ENCODE results near the gene IP6K2. TPM values are rescaled to one million over a fixed set of nuclear protein-coding genes. Genes with fewer than 3 reads are reported as not detected.
"Not testable (repeated sequence)": the region's sequence is repeated elsewhere in the genome, so short reads cannot be mapped to it uniquely, and the experiment has no call there.

IP6K2 gene
- total RNA-seq, 1 experiment from 2014 or later: 56.3 TPM

DNA sequence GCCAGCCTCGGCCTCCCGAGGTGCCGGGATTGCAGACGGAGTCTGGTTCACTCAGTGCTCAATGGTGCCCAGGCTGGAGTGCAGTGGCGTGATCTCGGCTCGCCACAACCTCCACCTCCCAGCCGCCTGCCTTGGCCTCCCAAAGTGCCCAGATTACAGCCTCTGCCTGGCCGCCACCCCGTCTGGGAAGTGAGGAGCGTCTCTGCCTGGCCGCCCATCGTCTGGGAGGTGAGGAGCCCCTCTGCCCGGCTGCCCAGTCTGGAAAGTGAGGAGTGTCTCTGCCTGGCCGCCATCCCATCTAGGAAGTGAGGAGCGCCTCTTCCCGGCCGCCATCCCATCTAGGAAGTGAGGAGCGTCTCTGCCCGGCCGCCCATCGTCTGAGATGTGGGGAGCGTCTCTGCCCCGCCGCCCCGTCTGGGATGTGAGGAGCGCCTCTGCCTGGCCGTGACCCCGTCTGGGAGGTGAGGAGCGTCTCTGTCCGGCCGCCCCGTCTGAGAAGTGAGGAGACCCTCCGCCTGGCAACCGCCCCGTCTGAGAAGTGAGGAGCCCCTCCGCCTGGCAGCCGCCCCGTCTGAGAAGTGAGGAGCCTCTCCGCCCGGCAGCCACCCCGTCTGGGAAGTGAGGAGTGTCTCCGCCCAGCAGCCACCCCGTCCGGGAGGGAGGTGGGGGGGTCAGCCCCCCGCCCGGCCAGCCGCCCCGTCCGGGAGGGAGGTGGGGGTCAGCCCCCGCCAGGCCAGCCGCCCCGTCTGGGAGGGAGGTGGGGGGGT lies 16.9 kb upstream of the IP6K2 start:
- not testable (repeated sequence) for DNase-seq (ENCODE audit: extremely low read depth, low read depth)

GRCh38 chr3:48727511-48727910 lies 10.5 kb upstream of the IP6K2 start:
- DNase-seq (ENCODE audit: extremely low read depth, low read depth): no peak

- not testable (repeated sequence) for DNase-seq (ENCODE audit: extremely low read depth, low read depth)
These were observed 8.3 kb upstream of the IP6K2 start for GRCh38 chr3:48725185-48725855.

GRCh38 chr3:48723725-48724124 lies 6.7 kb upstream of the IP6K2 start:
- no peak for DNase-seq (ENCODE audit: extremely low read depth, low read depth)

- DNase-seq (ENCODE audit: extremely low read depth, low read depth): not testable (repeated sequence)
These were observed 6.3 kb upstream of the IP6K2 start for GRCh38 chr3:48723293-48723692.

DNA sequence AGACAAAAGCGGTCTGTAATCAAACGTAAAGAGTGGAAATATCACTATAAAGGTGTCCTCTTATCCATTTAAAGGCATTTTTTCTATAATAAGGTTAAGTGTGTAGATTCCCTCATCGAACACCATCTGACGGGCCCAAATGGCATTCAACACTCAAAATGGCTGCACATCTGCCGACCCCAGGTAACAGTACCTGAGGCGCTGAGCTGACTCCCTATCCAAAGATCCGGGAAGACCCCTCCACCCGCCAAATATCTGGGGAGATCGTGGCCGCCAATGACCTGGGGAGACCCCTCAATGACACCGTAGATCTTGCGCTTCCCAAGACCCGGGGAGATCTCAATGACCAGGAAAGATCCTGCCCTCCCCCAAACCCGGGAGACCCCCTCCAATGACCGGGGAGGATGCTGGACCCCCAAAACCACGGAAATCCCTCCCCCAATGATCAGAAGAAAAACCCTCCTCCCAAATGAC lies 476 bp downstream of the IP6K2 start:
- no peak for DNase-seq (ENCODE audit: extremely low read depth, low read depth)

- DNase-seq (ENCODE audit: extremely low read depth, low read depth): no peak
These were observed 1.7 kb downstream of the IP6K2 start for GRCh38 chr3:48715174-48715800.

DNA sequence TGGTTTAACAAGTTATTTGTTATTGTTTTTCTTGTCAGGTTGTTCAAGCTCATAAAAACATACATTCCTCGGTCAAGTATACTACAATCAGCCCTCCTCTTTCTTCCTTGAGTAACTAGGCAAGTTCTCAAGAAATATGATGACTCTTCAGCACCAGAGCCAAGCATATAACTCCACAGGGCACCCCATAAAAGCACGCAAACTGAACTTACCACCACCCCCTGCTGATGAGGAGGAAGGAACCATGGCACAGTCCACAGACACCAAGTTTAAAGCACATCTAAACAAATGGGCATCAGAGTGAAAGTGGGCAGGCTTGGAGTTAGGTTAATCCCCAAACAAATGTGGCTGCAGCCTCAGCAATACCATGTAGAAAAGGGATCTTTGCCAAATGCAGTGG lies 5.3 kb downstream of the IP6K2 start:
- DNase-seq (ENCODE audit: extremely low read depth, low read depth): no peak

DNA sequence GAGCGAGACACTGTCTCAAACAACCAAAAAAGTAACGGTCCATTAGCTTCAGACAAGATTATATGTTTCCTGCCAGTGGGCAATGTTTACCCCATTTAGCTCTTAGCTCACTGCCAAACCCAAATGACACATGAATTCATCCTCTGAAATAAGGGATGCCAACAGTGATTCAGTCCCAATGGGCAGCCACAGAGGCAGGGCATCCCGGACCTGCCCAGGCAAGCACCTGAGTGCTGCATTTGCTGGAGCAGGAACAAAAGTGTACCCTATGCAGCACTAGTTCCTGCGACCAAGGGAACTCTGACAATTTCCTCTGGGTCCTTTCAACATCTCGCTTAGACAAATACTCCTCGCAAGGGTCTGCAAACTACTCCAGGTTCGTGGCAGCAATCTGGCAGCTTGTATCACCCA lies 8.0 kb downstream of the IP6K2 start:
- DNase-seq (ENCODE audit: extremely low read depth, low read depth): no peak

GRCh38 chr3:48708481-48708889 lies 8.5 kb downstream of the IP6K2 start:
- no peak for DNase-seq (ENCODE audit: extremely low read depth, low read depth)

- no peak for DNase-seq (ENCODE audit: extremely low read depth, low read depth)
These were observed 9.9 kb downstream of the IP6K2 start for GRCh38 chr3:48707157-48707556.

DNA sequence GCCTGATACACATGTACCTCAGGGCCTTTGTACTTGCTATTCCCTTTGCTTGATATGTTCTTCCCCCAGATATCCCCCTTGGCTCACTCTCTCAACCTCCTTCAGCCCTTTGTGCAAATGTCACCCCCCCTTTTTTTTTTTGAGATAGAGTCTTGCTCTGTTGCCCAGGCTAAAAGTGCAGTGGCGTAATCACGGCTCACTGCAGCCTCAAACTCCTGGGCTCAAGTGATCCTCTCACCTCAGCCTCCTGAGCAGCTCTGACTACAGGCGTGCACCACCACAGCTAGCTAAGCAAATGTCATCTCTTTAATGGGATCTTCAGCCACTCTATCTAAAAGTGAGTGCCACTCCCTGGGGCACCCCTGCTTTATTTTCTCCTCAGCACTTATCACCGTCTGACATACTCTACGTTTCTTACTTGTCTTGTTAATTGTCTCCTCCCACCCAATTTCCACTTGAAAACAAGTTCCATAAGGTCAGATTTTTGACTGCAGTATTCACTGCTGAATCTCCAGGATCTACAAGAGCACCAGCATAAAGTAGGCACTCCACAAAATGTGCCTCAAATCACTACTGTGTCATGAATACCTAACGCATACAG lies 14.6 kb downstream of the IP6K2 start:
- DNase-seq (ENCODE audit: extremely low read depth, low read depth): no peak

- DNase-seq (ENCODE audit: extremely low read depth, low read depth): no peak
These were observed 16.2 kb downstream of the IP6K2 start for GRCh38 chr3:48700731-48701405.

DNA sequence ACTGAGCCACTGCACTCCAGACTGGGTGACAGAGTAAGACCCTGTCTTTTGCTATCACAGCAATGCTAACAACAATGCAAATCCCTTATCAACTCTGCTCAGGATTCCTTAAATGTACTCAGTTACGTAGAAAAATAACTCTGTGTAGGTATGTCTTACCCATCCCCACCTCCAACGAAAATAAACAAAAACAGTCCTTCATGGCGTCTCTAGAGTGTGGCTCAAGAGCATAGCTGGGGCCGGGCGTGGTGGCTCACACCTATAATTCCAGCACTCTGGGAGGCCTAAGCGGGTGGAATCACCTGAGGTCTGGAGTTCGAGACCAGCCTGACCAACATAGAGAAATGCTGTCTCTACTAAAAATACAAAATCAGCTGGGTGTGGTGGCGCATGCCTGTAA lies 18.1 kb downstream of the IP6K2 start:
- DNase-seq (ENCODE audit: extremely low read depth, low read depth): no peak

DNA sequence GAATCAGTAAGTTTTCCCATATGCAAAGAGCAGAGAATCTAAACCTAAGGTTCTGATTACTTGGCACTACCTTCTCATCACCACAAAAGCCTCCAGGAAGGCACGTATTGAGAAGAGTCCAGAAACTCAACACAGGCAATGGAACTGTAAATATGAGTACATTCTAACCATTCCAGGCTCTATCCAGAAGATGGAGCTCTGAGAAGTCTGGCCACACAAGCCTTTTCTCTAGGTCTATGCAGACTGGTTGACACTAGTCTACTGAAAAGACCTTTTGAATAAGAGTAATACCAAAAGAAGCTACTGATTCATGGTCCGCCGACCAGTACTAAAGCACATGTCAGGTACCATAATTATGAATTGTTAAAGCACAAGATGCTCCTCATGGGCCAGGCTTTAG lies 19.1 kb downstream of the IP6K2 start:
- no peak for DNase-seq (ENCODE audit: extremely low read depth, low read depth)

DNA sequence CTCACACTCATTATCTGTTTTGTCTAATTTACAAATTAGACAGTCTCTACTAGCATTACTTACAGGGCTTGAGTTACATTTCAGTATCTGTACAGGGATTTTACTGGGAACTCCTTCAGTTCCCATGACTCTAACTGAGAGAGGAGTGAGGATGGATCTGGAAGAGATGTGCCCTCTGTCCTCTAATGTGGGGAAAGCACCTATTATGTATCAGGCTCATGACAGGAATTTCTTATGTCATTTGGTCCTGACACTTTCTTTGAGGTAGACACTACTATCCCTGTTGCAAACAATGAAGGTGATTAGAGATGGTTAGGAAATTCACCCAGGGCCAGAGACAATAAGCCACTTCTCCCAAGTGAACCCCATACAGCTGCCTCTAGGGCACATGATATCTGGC lies 20.4 kb downstream of the IP6K2 start:
- no peak for DNase-seq (ENCODE audit: extremely low read depth, low read depth)

DNA sequence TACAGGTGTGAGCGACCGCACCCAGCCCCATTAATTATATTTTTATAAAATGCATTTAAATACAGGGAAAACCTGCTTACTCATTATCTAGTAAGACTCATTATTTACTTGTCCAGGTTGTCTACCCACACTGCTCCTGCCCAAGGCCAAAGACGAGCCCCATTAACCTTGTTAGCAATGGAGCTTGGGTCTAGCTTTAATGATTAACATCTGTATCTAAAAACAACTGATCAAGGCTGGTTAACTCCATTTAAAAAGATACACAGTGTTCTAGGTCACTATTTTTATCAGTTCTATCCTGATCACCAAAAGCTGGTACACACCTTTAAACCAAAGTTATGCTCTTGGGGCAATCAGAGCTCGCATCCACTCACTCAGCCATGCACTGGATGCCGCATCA lies 20.9 kb downstream of the IP6K2 start:
- DNase-seq (ENCODE audit: extremely low read depth, low read depth): no peak

- DNase-seq (ENCODE audit: extremely low read depth, low read depth): no peak
These were observed 21.6 kb downstream of the IP6K2 start for GRCh38 chr3:48695393-48695753.

- no peak for DNase-seq (ENCODE audit: extremely low read depth, low read depth)
These were observed 22.2 kb downstream of the IP6K2 start for GRCh38 chr3:48694610-48695392.

- no peak for DNase-seq (ENCODE audit: extremely low read depth, low read depth)
These were observed 23.2 kb downstream of the IP6K2 start for GRCh38 chr3:48693826-48694225.
